ENCODE measurements around the gene PTPRG. TPM values are rescaled to one million over a fixed set of nuclear protein-coding genes. Genes with fewer than 3 reads are reported as not detected.

PTPRG gene
- total RNA-seq, 6 experiments from 2014 or later: 29.4 to 34.7 (median 32.7) TPM

- Mint-ChIP-seq H3K4me1 (ENCODE audit: low read depth) (peaks cover 29% of the 10 kb centered on the region), H3K27me3 (ENCODE audit: insufficient read depth) (peaks cover 2% of the 10 kb centered on the region; the same call in 1 of the 2 replicates), H3K9me3 (no peaks in the 10 kb centered on the region), H3K27ac (no peak overlapping the region), H3K4me3 (no peak overlapping the region), H3K36me3 (ENCODE audit: low read depth) (no peaks in the 10 kb centered on the region)
- no peak for TF ChIP-seq CTCF (IDR thresholded peaks at IDR 0.05)
- no peak for DNase-seq
These were observed 331.5 kb downstream of the PTPRG start for GRCh38 chr3:61892891-61893290.

GRCh38 chr3:61893840-61894566 is 332.6 kb downstream of the PTPRG start:
- H3K36me3 Mint-ChIP-seq (ENCODE audit: low read depth): 0 out of 2 replicates have a peak, but pooled peaks cover 1% of the 10 kb centered on the region
- H3K4me3 Mint-ChIP-seq: no peak overlapping the region
- H3K9me3 Mint-ChIP-seq: no peaks in the 10 kb centered on the region
- no peak overlapping the region for H3K27ac Mint-ChIP-seq
- no peak for TF ChIP-seq CTCF (IDR thresholded peaks at IDR 0.05)
- DNase-seq: no peak
- H3K27me3 Mint-ChIP-seq (ENCODE audit: insufficient read depth): peaks cover 2% of the 10 kb centered on the region; the same call in 1 of the 2 replicates
- peaks cover 29% of the 10 kb centered on the region for H3K4me1 Mint-ChIP-seq (ENCODE audit: low read depth)

GRCh38 chr3:61894988-61895935 is 333.9 kb downstream of the PTPRG start:
- H3K27me3 Mint-ChIP-seq (ENCODE audit: insufficient read depth): peaks cover 2% of the 10 kb centered on the region; the same call in 1 of the 2 replicates
- H3K36me3 Mint-ChIP-seq (ENCODE audit: low read depth): 0 out of 2 replicates have a peak, but pooled peaks cover 5% of the 10 kb centered on the region
- H3K4me1 Mint-ChIP-seq (ENCODE audit: low read depth): peaks cover 22% of the 10 kb centered on the region
- DNase-seq: peak; percentile 85
- no peaks in the 10 kb centered on the region for H3K9me3 Mint-ChIP-seq
- no peak overlapping the region for H3K4me3 Mint-ChIP-seq
- peak overlapping the region; percentile 42 for H3K27ac Mint-ChIP-seq
- no peak for TF ChIP-seq CTCF (IDR thresholded peaks at IDR 0.05)

GRCh38 chr3:61896251-61896650 is 334.9 kb downstream of the PTPRG start:
- no peak for TF ChIP-seq CTCF (IDR thresholded peaks at IDR 0.05)
- Mint-ChIP-seq H3K4me3 (no peak overlapping the region), H3K27me3 (ENCODE audit: insufficient read depth) (peaks cover 2% of the 10 kb centered on the region; the same call in 1 of the 2 replicates), H3K9me3 (no peaks in the 10 kb centered on the region), H3K27ac (no peak overlapping the region), H3K36me3 (ENCODE audit: low read depth) (0 out of 2 replicates have a peak, but pooled peaks cover 5% of the 10 kb centered on the region), H3K4me1 (ENCODE audit: low read depth) (peaks cover 21% of the 10 kb centered on the region)
- no peak for DNase-seq

GRCh38 chr3:61897848-61898247 is 336.5 kb downstream of the PTPRG start:
- H3K4me1 Mint-ChIP-seq (ENCODE audit: low read depth): peaks cover 21% of the 10 kb centered on the region
- no peak overlapping the region for H3K27ac Mint-ChIP-seq
- peaks cover 2% of the 10 kb centered on the region; the same call in 1 of the 2 replicates for H3K27me3 Mint-ChIP-seq (ENCODE audit: insufficient read depth)
- H3K9me3 Mint-ChIP-seq: no peaks in the 10 kb centered on the region
- no peak for DNase-seq
- 0 out of 2 replicates have a peak, but pooled peaks cover 5% of the 10 kb centered on the region for H3K36me3 Mint-ChIP-seq (ENCODE audit: low read depth)
- TF ChIP-seq CTCF (IDR thresholded peaks at IDR 0.05): no peak
- no peak overlapping the region for H3K4me3 Mint-ChIP-seq
